Naive B cell (primary cell): ENCODE data around the gene GATC. TPM values are rescaled to one million over a fixed set of nuclear protein-coding genes. Genes with fewer than 3 reads are reported as not detected.
"Not testable (repeated sequence)": the region's sequence is repeated elsewhere in the genome, so short reads cannot be mapped to it uniquely, and the experiment has no call there.

Source experiments
- ATAC-seq, 2 donors: fragments of 150-1000 bp; cut with Tn5 transposase; 2 replicates each; pipeline ENCODE4 v1.10.0; 2021; ENCODE audit warnings: low read depth in 2 of 2, mild to moderate bottlenecking in 2 of 2, moderate library complexity in 2 of 2
- DNase-seq: peaks from one replicate; pipeline ENCODE4 v3.0.0; 2022
- H3K27ac Mint-ChIP-seq, 6 donors: one replicate each; pipeline ENCODE4 v1.8.0; 2020 to 2022; ENCODE audit warnings: mild to moderate bottlenecking in 6 of 6, mixed read lengths in 6 of 6, moderate library complexity in 5 of 6, inconsistent platforms in 2 of 6
- H3K27me3 Mint-ChIP-seq, 3 donors: one replicate each; pipeline ENCODE4 v1.8.0; 2021 to 2022; ENCODE audit warnings: mixed read lengths in 3 of 3, mild to moderate bottlenecking in 1 of 3
- H3K36me3 Mint-ChIP-seq, 2 donors: one replicate each; pipeline ENCODE4 v1.8.0; 2020 to 2022; ENCODE audit warnings: mixed read lengths in 2 of 2, inconsistent platforms in 1 of 2, mild to moderate bottlenecking in 1 of 2
- H3K4me1 Mint-ChIP-seq, 3 donors: one replicate each; pipeline ENCODE4 v1.8.0; 2020 to 2022; ENCODE audit warnings: mixed read lengths in 3 of 3, inconsistent platforms in 1 of 3, mild to moderate bottlenecking in 1 of 3, moderate library complexity in 1 of 3
- H3K4me3 Mint-ChIP-seq, 8 donors: one replicate each; pipeline ENCODE4 v1.8.0; 2020 to 2022; ENCODE audit warnings: mild to moderate bottlenecking in 8 of 8, mixed read lengths in 8 of 8, moderate library complexity in 8 of 8, inconsistent platforms in 2 of 8
- H3K9me3 Mint-ChIP-seq, 7 donors: one replicate each; pipeline ENCODE4 v1.8.0; 2020 to 2022; ENCODE audit warnings: mixed read lengths in 7 of 7, mild to moderate bottlenecking in 5 of 7, inconsistent platforms in 2 of 7, moderate library complexity in 1 of 7
- polyA plus RNA-seq, 6 donors: library from polyadenylated mRNA; unstranded; fragments of 300-500 nt; fragmentation: Illumina TruSeq; gene quantifications; one replicate each; pipeline ENCODE4 v1.2.3, GENCODE V29; 2021; ENCODE audit warnings: low read depth in 6 of 6

GATC gene
- polyA plus RNA-seq, 6 donors from 2014 or later: 9.7 to 16.3 (median 14.5) TPM

DNA sequence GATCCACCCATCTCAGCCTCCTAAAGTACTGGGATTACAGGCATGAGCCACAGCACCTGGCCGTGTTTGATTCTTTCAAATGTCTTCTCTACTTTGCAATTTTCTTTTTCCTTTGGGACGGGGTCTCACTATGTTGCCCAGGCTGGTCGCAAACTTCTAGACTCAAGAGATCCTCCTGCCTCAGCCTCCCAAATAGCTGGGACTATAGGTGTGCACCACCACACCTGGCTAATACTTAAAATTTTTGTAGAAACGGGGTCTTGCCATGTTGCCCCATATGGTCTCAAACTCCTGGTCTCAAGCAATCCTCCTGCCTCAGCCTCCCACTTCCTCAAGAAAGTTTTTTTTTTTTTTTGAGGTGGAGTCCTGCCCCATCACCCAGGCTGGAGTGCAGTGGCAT lies 1.7 kb downstream of the GATC start:
- Mint-ChIP-seq H3K4me3 (peak overlapping the region; percentile 61 to 99 (median 96)), H3K27ac (peak overlapping the region in 5 of 6 donors; percentile 44 to 99 (median 95)), H3K36me3 (peaks cover 5 to 7% of the 10 kb centered on the region in 2 donors), H3K4me1 (peaks cover 20 to 37% (median 24%) of the 10 kb centered on the region in 3 donors), H3K27me3 (no peaks in the 10 kb centered on the region), H3K9me3 (peaks cover 0 to 1% (median 0%) of the 10 kb centered on the region in 7 donors)
- DNase-seq: no peak
- ATAC-seq: no peak

DNA sequence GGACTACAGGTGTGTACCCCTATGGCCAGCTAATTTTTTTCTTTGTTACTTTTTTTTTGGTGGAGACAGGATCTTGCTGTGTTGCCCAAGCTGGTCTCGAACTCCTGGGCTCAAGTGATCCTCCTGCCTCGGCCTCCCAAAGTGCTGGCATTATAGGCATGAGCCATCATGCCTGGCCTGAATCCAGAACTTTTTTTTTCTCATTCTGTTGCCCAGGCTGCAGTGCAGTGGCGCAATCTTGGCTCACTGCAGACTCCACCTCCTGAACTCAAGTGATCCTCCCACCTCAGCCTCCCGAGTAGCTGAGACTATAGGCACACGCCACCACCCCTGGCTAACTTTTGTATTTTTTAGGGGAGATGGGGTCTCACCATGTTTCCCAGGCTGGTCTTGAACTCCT lies 6.3 kb downstream of the GATC start:
- Mint-ChIP-seq H3K4me3 (peak overlapping the region in 1 of 8 donors; percentile 18), H3K27ac (peak overlapping the region in 3 of 6 donors; percentile 47 to 81 (median 62)), H3K4me1 (peaks cover 19 to 37% (median 19%) of the 10 kb centered on the region in 3 donors), H3K36me3 (peaks cover 0 to 11% of the 10 kb centered on the region in 2 donors)
- ATAC-seq, H3K27me3 Mint-ChIP-seq, DNase-seq, H3K9me3 Mint-ChIP-seq: not testable (repeated sequence)

DNA sequence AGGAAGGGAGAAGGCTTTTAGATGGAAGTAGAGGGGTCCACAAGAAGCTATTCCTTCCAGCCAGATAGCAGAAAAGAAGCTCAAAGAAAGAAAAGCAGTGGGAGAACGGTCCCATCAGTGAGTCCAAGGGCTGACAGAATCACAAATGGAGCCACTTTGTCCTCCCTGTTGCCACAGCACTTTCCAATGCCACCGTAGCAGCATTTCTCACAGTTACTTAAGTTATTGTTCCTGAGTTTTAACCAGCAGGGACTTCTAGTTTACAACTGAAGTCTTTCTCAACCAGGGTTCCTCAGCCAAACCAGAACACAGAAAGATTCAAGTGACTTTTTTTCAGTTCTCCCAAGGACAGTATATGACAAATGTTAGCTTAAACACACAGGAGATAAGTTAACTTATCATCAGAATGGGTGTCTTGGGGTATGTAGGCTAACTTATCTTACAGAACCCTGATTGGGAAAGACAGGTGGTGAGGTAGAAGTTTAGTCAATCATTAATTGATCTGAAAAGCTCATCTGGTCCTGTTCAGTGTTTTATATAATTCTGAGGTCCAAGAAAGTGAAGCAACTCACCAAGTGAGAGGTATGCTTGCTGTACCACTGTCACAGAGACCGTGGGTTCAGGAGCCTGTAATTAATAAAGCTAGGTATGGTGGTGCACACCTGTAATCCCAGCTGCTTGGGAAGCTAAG lies 7.0 kb downstream of the GATC start:
- peak overlapping the region in 1 of 6 donors; percentile 6 for H3K27ac Mint-ChIP-seq
- DNase-seq: no peak
- H3K36me3 Mint-ChIP-seq: peaks cover 0 to 11% of the 10 kb centered on the region in 2 donors
- ATAC-seq: no peak
- H3K4me1 Mint-ChIP-seq: peaks cover 13 to 30% (median 14%) of the 10 kb centered on the region in 3 donors
- H3K4me3 Mint-ChIP-seq: no peak overlapping the region
- H3K27me3 Mint-ChIP-seq: no peaks in the 10 kb centered on the region
- H3K9me3 Mint-ChIP-seq: no peaks in the 10 kb centered on the region

DNA sequence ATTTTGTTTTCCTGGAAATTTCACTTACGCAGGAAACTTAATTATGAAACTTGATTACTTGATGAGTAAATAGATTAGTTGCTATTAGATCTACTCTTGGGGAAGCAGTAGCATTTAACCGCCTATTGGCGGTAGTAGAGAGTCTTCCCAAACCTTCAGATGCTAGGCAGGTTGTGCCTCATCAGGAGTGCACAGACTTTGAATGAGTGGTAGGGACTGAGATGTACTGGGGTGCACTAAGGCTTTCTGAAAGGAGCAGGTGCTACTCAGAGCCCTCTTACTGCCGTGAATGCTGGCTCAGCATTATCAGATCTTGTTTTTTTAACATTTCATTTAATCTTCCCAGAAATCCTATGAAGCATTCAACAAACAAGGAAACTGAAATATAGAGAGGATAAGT lies 7.7 kb downstream of the GATC start:
- peaks cover 0 to 11% of the 10 kb centered on the region in 2 donors for H3K36me3 Mint-ChIP-seq
- no peaks in the 10 kb centered on the region for H3K9me3 Mint-ChIP-seq
- no peak overlapping the region for H3K4me3 Mint-ChIP-seq
- DNase-seq (no peak), ATAC-seq (peak; percentile 81 to 83)
- H3K27ac Mint-ChIP-seq: peak overlapping the region in 2 of 6 donors; percentile 26 to 34
- no peaks in the 10 kb centered on the region for H3K27me3 Mint-ChIP-seq
- peaks cover 13 to 28% (median 14%) of the 10 kb centered on the region in 3 donors for H3K4me1 Mint-ChIP-seq

DNA sequence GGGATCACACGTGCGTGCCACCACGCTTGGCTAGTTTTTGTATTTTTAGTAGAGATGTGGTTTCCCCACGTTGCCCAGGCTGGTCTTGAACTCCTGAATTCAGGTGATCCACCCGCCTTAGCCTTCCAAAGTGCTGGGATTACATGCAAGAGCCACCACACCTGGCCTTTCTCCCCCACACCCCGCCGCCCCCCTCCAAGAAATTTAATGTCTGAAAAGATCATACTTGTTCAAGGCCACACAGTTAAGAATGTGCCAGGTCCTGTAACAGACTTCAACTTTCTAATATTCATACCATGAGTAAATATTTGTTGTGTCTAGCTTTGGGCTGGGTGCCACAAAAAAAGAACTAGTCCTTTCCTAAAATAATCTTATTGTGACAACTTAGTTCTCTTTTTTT lies 9.1 kb downstream of the GATC start:
- no peak for ATAC-seq
- Mint-ChIP-seq H3K4me1 (peaks cover 10 to 23% (median 14%) of the 10 kb centered on the region in 3 donors), H3K27me3 (no peaks in the 10 kb centered on the region), H3K27ac (peak overlapping the region in 4 of 6 donors; percentile 7 to 88 (median 40)), H3K36me3 (peaks cover 5 to 11% of the 10 kb centered on the region in 2 donors), H3K4me3 (no peak overlapping the region), H3K9me3 (no peaks in the 10 kb centered on the region)
- no peak for DNase-seq

DNA sequence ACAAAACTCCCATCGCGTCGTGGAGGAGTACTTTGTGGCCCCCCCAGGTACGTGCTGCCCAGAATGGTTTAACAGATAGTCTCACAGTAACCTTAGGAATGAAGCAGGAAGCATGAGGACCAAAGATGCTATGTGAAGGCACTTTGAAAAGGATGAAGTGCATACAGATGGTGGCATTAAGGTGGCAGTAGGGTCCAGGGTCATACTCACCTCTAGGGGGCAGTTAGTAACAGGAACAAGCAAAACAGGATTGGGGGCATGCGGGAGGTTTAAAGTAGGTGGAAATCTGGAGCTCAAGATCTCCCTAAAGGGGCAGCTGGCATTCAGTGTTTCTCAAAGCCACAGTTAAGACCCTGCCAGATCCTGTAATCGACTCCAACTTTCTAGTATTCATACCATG lies 10.9 kb downstream of the GATC start:
- peaks cover 10 to 23% (median 14%) of the 10 kb centered on the region in 3 donors for H3K4me1 Mint-ChIP-seq
- H3K27ac Mint-ChIP-seq: peak overlapping the region in 3 of 6 donors; percentile 39 to 86 (median 78)
- H3K9me3 Mint-ChIP-seq: no peaks in the 10 kb centered on the region
- H3K27me3 Mint-ChIP-seq: no peaks in the 10 kb centered on the region
- no peak overlapping the region for H3K4me3 Mint-ChIP-seq
- no peak for ATAC-seq
- no peak for DNase-seq
- H3K36me3 Mint-ChIP-seq: peaks cover 5 to 11% of the 10 kb centered on the region in 2 donors

DNA sequence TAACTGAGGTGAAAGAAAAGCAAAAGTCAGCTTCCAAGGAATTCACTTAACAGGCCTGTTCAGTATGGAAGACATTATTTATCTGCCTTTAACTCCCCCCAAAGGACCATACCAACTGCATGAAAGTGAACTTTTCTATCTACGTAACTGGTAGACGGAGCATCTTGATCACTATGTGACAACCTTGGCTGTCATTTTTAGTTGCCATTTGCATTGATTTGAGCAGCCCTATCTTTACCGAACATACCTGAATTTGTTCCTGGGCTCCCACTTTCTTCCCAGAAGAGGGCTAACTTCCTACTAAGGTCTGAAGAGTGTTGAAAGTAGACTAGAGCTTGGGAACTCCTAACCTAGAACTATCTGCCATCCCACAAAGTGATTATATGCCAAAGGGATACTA lies 13.9 kb downstream of the GATC start:
- Mint-ChIP-seq H3K4me3 (no peak overlapping the region), H3K9me3 (no peaks in the 10 kb centered on the region), H3K27ac (peak overlapping the region in 1 of 6 donors; percentile 25), H3K36me3 (peaks cover 5 to 11% of the 10 kb centered on the region in 2 donors), H3K27me3 (no peaks in the 10 kb centered on the region), H3K4me1 (peaks cover 10 to 17% (median 12%) of the 10 kb centered on the region in 3 donors)
- ATAC-seq (no peak), DNase-seq (no peak)

DNA sequence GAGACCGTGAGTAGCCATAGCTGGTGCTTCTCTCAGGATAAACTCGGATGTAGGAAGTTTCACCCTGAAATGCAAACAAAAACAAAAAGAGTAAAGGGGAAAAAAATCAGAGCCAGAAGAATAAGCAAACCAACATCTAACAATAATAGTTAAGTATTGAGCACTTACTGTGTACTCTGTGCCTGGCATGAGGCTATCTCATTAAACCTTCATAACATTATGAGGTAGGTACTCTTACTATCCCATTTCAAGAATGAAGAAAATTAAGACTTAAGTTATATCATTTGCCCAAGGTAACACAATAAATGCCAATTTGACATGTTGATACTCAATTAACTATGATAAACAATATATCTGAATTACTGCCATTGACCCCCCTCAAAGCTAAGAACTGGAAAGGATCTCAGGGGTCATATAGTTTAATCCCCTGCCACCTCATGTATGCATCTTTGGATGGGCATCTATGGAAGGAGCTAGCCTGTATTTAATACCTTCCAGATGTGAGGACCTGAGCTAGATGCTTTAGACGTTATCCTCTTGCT lies 15.9 kb downstream of the GATC start:
- Mint-ChIP-seq H3K9me3 (no peaks in the 10 kb centered on the region), H3K36me3 (peaks cover under 1 to 5% of the 10 kb centered on the region in 2 donors), H3K27ac (peak overlapping the region in 1 of 6 donors; percentile 31), H3K4me1 (peaks cover 13 to 24% (median 19%) of the 10 kb centered on the region in 3 donors), H3K27me3 (no peaks in the 10 kb centered on the region), H3K4me3 (peak overlapping the region in 1 of 8 donors; percentile 27)
- ATAC-seq (no peak), DNase-seq (no peak)

DNA sequence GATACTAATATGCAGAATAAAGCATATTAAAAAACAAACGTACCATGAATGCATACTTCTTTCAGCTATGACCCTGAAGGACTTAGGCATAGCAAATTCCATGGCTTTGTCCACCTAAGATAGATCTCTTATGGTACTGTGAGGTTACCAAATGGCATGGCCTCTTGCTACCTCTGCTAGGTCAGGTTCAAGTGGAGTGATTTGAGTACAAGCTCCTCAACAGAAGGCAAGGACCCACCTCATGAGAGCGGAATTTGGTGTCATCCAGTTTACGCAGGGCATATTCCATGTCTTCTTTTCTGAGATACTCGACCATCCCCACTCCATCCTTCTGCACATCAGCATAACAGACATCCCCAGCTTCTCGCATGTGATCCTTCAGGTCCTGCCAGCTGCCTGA lies 17.5 kb downstream of the GATC start:
- ATAC-seq (no peak), DNase-seq (no peak)
- Mint-ChIP-seq H3K4me1 (peaks cover 21 to 38% (median 34%) of the 10 kb centered on the region in 3 donors), H3K27ac (peak overlapping the region in 4 of 6 donors; percentile 24 to 61 (median 36)), H3K36me3 (peaks cover 0 to 9% of the 10 kb centered on the region in 2 donors), H3K9me3 (no peaks in the 10 kb centered on the region), H3K4me3 (peak overlapping the region in 1 of 8 donors; percentile 15), H3K27me3 (no peaks in the 10 kb centered on the region)

DNA sequence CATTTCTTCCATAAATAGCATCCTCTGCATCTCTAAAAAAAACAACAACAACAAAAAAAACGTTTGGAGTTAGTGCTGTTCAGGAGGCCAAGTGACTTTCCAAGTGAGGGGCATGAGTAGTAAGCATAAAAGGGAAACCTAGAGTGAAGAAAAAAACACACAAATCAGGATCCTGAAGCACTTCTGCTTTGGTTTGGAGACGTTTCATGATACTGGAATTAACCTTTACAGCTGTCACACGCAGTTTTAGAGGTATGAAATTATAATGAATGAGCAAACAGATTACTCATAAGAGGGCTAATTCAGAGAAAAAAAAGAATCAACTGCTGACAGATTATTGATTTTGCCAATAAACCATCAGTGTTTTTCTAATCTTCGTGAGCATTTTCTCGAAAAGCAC lies 19.5 kb downstream of the GATC start:
- H3K27me3 Mint-ChIP-seq: no peaks in the 10 kb centered on the region
- no peak for ATAC-seq
- peak overlapping the region in 2 of 8 donors; percentile 40 to 85 for H3K4me3 Mint-ChIP-seq
- peaks cover 28 to 44% (median 43%) of the 10 kb centered on the region in 3 donors for H3K4me1 Mint-ChIP-seq
- no peaks in the 10 kb centered on the region for H3K9me3 Mint-ChIP-seq
- H3K27ac Mint-ChIP-seq: peak overlapping the region in 4 of 6 donors; percentile 32 to 84 (median 61)
- no peak for DNase-seq
- H3K36me3 Mint-ChIP-seq: peaks cover 0 to 4% of the 10 kb centered on the region in 2 donors

DNA sequence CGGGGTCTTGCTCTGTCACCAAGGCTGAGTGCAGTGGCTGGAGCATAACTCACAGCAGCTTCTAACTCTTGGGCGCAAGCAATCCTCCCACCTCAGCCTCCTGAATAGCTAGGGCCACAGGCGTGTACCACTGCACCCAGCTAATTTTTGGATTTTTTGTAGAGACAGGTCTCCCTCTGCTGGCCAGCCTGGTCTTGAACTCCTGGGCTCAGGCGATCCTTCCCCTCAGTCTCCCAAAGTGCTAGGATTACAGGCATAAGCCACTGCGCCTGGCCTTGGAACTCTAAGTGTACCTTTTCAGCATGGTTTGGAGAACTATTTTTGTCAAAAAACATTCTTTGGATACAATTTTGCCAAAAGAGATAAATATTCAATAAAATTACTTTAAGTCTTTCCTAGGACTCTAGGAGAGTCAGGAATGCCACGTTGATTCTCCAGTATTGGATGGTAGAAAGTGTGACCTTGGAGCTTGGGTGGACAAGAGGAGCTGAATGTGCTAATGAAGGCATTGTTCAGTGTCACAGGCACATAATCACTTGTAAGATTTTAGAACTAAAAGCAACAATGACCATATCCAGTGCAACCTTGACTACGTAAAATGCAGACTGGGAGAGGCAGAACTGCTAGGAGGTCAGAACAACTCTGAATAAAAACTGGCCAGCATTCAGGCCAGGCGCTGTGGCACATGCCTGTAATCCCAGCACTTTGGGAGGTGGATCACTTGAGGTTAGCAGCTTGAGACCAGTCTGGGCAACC lies 20.5 kb downstream of the GATC start:
- Mint-ChIP-seq H3K27ac (no peak overlapping the region), H3K9me3 (no peaks in the 10 kb centered on the region), H3K4me3 (peak overlapping the region in 6 of 8 donors; percentile 8 to 85 (median 56)), H3K36me3 (peaks cover 0 to 4% of the 10 kb centered on the region in 2 donors), H3K27me3 (no peaks in the 10 kb centered on the region), H3K4me1 (peaks cover 28 to 44% (median 43%) of the 10 kb centered on the region in 3 donors)
- ATAC-seq: no peak
- peak; percentile 25 for DNase-seq

DNA sequence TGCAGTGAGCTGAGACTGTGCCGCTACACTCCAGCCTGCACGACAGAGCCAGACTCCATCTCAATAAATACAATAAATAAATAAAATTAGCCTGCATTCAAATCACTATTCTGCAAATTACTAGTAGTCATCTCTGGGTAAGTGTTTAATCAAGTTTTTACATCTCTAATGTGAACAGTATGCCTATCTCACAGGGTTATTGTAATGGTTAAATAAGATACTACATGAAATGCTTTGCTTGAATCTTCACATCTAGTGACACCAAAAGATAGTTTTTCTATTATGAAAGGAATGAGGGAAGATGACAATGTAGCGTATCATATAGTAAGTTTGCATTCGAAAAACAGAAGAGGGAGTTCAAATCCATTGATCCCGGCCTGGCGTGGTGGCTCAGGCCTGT lies 21.2 kb downstream of the GATC start:
- Mint-ChIP-seq H3K27ac (peak overlapping the region in 5 of 6 donors; percentile 18 to 88 (median 84)), H3K27me3 (no peaks in the 10 kb centered on the region), H3K36me3 (peaks cover 0 to 4% of the 10 kb centered on the region in 2 donors), H3K4me1 (peaks cover 28 to 44% (median 43%) of the 10 kb centered on the region in 3 donors), H3K4me3 (peak overlapping the region; percentile 22 to 94 (median 86)), H3K9me3 (no peaks in the 10 kb centered on the region)
- ATAC-seq: no peak
- no peak for DNase-seq

DNA sequence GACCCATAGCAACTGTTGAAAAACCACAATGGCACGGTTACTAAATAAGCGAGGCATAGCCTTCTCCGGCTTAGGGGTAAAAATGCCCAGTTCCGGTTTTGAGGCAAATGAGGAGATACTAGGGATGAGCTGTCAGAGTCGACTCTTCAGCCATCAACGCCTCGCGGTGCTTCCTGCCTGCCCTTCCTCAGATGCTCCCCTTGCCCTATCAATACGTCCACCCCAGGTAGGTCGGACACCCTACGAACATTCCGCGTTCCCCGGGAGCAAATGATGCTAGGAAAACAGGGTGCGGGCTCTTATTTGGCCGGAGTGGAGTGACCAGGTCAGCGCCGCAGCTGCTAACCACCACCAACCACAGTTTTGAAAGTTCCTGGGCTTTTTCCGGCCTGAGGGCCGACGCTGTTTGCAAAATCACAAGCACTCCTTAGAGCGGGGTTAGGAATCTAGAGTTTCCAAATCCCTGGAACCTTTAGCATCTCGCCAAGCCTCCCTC lies 22.1 kb downstream of the GATC start:
- peak overlapping the region; percentile 88 to 96 (median 90) for H3K27ac Mint-ChIP-seq
- peak overlapping the region; percentile 85 to 94 (median 90) for H3K4me3 Mint-ChIP-seq
- H3K9me3 Mint-ChIP-seq: no peaks in the 10 kb centered on the region
- ATAC-seq: no peak
- H3K4me1 Mint-ChIP-seq: peaks cover 28 to 44% (median 43%) of the 10 kb centered on the region in 3 donors
- H3K36me3 Mint-ChIP-seq: peaks cover 0 to 4% of the 10 kb centered on the region in 2 donors
- no peaks in the 10 kb centered on the region for H3K27me3 Mint-ChIP-seq
- no peak for DNase-seq
